Naive thymus-derived CD8-positive, alpha-beta T cell (primary cell): ENCODE results near the gene MLYCD. TPM values are rescaled to one million over a fixed set of nuclear protein-coding genes. Genes with fewer than 3 reads are reported as not detected.

Experiments
- ATAC-seq, 2 donors: fragments of 150-1000 bp; cut with Tn5 transposase in 1 of 2; sonication (Bioruptor Pico), chemical (Tn5 transposase) in 1 of 2; 1 replicate in 1 of 2; 2 replicates in 1 of 2; pipeline ENCODE4 v1.10.0; 2021; ENCODE audit warnings: mild to moderate bottlenecking in 2 of 2, moderate library complexity in 2 of 2
- POLR2A ChIA-PET: fragments of 350-600 bp; sonication (Branson Sonifier 250); formaldehyde crosslinking; loops from one replicate; lab custom pipeline; 2021; ENCODE audit warnings: antibody characterized with exemption; lab: Charles Lee
- DNase-seq, 10 donors: peaks; one replicate each; pipeline versions ENCODE4 v3.0.0 to v3.0.0-alpha.2; 2020 to 2022
- H3K27ac Mint-ChIP-seq, 10 donors: one replicate each; pipeline ENCODE4 v1.8.0; 2020 to 2022; ENCODE audit warnings: mild to moderate bottlenecking in 10 of 10, mixed read lengths in 10 of 10, moderate library complexity in 4 of 10, inconsistent platforms in 1 of 10
- H3K27me3 Mint-ChIP-seq, 5 donors: one replicate each; pipeline ENCODE4 v1.8.0; 2021 to 2022; ENCODE audit warnings: mixed read lengths in 5 of 5
- H3K36me3 Mint-ChIP-seq, 3 donors: one replicate each; pipeline ENCODE4 v1.8.0; 2020 to 2022; ENCODE audit warnings: mixed read lengths in 3 of 3, mild to moderate bottlenecking in 2 of 3, inconsistent platforms in 1 of 3
- H3K4me1 Mint-ChIP-seq, 4 donors: one replicate each; pipeline ENCODE4 v1.8.0; 2021 to 2022; ENCODE audit warnings: mixed read lengths in 4 of 4
- H3K4me3 Mint-ChIP-seq, 10 donors: one replicate each; pipeline ENCODE4 v1.8.0; 2020 to 2022; ENCODE audit warnings: mild to moderate bottlenecking in 10 of 10, mixed read lengths in 10 of 10, moderate library complexity in 6 of 10, inconsistent platforms in 1 of 10
- H3K9me3 Mint-ChIP-seq, 9 donors: one replicate each; pipeline ENCODE4 v1.8.0; 2020 to 2022; ENCODE audit warnings: mixed read lengths in 9 of 9, mild to moderate bottlenecking in 3 of 9, inconsistent platforms in 1 of 9, moderate library complexity in 1 of 9
- polyA plus RNA-seq, 3 donors: library from polyadenylated mRNA; unstranded; fragments of 300-500 nt; fragmentation: Illumina TruSeq; gene quantifications; one replicate each; pipeline ENCODE4 v1.2.3, GENCODE V29; 2021
- total RNA-seq, 8 experiments: library from RNA in 2 of 8; stranded (reverse) in 2 of 8; gene quantifications; one replicate each; pipeline ENCODE4 v1.2.3 and lab custom pipeline; 2021 to 2026

MLYCD gene
- total and polyA plus RNA-seq, 5 experiments from 2014 or later: 0.69 to 10.1 (median 2.2) TPM

DNA sequence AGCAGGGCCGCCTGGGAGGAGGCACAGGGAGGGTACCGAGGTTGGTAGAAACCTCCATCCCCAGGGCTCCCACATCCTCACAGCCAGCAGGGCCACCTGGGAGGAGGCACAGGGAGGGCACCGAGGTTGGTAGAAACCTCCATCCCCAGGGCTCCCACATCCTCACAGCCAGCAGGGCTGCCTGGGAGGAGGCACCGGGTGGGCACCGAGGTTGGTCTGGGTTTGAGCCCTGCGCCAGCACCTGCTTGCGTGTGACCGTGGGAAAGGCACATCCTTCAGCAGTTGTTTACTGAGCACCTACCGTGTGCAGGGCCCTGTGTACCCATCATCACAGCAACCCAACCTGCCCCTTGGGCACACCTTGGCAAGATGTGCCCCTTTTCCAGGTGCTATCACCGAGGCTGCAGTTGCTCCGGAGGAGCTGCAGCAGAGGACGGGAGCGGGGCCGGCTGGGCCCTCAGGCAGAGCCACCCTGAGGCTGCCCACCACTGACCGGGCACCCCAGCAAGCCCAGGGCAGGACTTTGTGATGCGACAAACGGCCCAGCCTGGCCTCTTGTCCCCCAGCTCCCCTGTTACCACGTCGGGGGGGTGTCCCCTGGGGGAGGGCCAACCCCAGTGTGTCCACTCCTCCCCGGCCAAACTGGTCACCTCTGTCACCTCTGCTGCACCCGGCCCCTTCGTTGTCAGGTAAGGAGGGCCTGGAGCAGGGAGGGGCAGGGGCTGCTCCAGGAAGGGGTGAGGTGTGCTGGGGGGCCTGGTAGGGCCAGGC is 32.0 kb downstream of the MLYCD start:
- H3K27me3 Mint-ChIP-seq: no peaks in the 10 kb centered on the region
- no peak overlapping the region for H3K27ac Mint-ChIP-seq
- peaks cover 0 to 2% (median 0%) of the 10 kb centered on the region in 3 donors for H3K36me3 Mint-ChIP-seq
- ATAC-seq (no peak), DNase-seq (no peak)
- H3K4me1 Mint-ChIP-seq: peaks cover 0 to 4% (median 1%) of the 10 kb centered on the region in 4 donors
- POLR2A ChIA-PET: no interaction called here
- no peak overlapping the region for H3K4me3 Mint-ChIP-seq
- no peaks in the 10 kb centered on the region for H3K9me3 Mint-ChIP-seq

DNA sequence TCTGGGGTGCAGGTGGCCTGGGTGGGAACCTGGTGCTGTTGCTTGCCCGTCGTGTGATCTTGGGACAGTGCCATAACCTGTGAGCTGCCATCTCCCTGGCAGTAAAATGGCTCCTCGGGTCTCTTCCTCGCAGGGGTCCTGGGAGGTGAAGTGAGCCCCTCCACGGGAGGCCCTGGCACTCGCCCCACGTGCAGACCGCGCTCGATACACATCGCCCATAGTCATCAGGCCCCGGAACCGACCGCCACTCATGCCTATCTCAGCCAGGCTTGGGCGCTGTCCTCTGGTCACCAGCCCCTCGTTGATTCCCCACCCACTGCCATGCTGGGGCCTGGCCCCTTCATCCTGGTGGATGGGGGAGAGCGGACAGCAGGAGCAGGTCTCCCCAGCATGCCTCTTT is 32.6 kb downstream of the MLYCD start:
- Mint-ChIP-seq H3K27ac (no peak overlapping the region), H3K36me3 (peaks cover 0 to 2% (median 0%) of the 10 kb centered on the region in 3 donors), H3K27me3 (no peaks in the 10 kb centered on the region), H3K4me1 (peaks cover 0 to 2% (median under 1%) of the 10 kb centered on the region in 4 donors), H3K4me3 (no peak overlapping the region), H3K9me3 (no peaks in the 10 kb centered on the region)
- POLR2A ChIA-PET: no interaction called here
- ATAC-seq: no peak
- DNase-seq: no peak

DNA sequence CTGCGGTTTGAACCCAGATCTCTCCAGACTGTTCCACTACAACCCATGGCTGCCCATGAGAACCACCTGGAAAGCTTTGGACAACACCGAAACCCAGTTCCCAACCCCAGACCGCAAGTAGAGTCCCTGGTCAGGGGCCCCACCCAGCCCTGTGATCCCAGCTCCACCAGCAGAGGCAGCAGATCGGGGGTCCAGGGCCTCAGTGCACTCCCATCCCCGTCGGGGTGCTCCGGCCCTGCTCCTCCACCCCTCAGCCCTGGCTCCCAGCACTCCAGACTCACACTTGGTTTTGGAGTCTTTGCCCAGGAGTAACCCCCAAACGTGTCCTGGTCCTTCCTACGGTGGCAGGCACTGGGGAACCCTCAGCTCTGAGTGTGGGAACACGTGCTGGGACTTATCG is 33.4 kb downstream of the MLYCD start:
- no peak for ATAC-seq
- Mint-ChIP-seq H3K36me3 (peaks cover 0 to 2% (median 0%) of the 10 kb centered on the region in 3 donors), H3K4me3 (no peak overlapping the region)

DNA sequence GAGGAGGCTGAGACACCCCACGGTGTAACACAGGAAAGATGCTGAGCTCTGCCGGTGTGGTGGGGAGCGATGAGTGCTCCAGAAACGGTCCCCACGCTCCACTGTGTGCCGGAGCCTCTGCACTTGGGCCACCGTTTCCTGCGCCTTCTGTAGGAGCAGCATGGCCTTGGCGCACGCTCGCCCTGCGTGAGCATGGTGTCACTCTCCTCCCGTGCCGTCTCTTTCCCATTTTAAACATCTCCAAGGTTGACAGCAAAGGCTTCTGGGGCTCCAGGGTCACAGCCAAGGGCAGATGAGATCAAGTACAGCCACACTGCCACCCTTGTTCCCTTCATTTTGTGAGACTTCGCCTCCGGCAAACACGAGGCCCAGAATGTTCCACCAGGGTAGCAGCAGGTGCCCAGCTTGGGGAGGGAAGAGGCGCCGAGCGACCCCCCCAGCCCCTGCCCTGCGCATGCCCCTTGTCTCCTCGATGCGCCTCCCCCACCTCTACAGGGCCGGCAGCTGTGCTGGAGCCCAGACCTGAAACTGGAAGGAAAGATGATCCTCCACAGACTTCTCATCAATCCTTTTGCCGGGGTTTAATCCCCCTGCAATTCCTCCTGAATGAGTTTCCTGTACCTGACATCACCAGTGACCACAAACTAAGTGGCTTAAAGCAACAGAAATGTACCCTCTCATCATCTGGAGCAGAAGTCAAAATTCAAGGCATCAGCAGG is 34.2 kb downstream of the MLYCD start:
- H3K27ac Mint-ChIP-seq: no peak overlapping the region
- POLR2A ChIA-PET: no interaction called here
- ATAC-seq: no peak
- no peaks in the 10 kb centered on the region for H3K27me3 Mint-ChIP-seq
- peaks cover 0 to 2% (median 0%) of the 10 kb centered on the region in 3 donors for H3K36me3 Mint-ChIP-seq
- no peaks in the 10 kb centered on the region for H3K9me3 Mint-ChIP-seq
- DNase-seq: no peak
- H3K4me3 Mint-ChIP-seq: no peak overlapping the region
- peaks cover 0 to 4% (median 0%) of the 10 kb centered on the region in 4 donors for H3K4me1 Mint-ChIP-seq

More for the DNA sequence above, 33.4 kb downstream of the MLYCD start:
- H3K4me1 Mint-ChIP-seq: peaks cover 0 to 4% (median 0%) of the 10 kb centered on the region in 4 donors
- POLR2A ChIA-PET: no interaction called here
- no peak for DNase-seq
- H3K27me3 Mint-ChIP-seq: no peaks in the 10 kb centered on the region
- no peak overlapping the region for H3K27ac Mint-ChIP-seq
- H3K9me3 Mint-ChIP-seq: no peaks in the 10 kb centered on the region

DNA sequence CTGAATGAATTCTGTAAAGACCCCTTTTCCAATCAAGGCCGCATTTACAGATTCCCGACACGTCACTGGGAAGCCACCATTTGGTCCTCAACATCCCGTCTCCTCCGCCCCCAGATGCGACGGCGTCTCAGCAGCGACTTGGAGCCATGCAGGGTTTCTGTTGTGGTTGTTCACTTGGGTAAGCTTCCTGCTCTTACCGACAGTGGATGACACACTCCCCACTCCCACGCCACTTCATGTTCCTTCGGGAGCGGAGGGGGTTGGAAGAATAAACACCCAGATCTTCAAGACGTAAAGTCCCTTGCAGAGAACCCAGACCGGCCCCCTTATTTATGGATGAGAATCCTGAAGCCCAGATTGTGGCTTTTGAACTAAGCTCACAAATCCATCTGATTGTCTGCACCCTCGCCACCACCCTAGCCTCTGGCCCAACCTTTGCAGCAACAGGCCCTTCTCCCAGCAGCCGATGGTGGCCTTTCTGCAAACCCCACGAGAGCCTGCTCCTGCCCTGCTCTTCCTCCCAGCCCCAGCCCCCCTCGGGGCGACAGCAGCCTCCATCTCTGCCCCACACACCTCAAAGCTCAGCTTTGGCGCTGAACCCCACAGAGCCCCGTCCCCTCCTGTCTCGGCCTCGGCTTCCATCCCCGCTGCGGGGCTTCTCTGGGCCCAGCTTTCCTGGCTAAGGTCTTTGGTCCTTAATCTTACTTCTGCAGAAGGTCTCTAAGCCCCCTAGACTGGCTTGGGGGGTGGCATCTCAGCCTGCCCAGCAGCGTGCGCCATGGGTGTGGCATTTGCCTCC is 35.2 kb downstream of the MLYCD start:
- DNase-seq (no peak), ATAC-seq (no peak)
- POLR2A ChIA-PET: no interaction called here
- H3K9me3 Mint-ChIP-seq: no peaks in the 10 kb centered on the region
- peaks cover 0 to 4% (median under 1%) of the 10 kb centered on the region in 4 donors for H3K4me1 Mint-ChIP-seq
- no peak overlapping the region for H3K4me3 Mint-ChIP-seq
- H3K36me3 Mint-ChIP-seq: peaks cover 0 to 2% (median 0%) of the 10 kb centered on the region in 3 donors
- peaks cover 0 to 2% (median 0%) of the 10 kb centered on the region in 5 donors for H3K27me3 Mint-ChIP-seq
- H3K27ac Mint-ChIP-seq: peak overlapping the region in 3 of 10 donors; percentile 34 to 68 (median 48)

DNA sequence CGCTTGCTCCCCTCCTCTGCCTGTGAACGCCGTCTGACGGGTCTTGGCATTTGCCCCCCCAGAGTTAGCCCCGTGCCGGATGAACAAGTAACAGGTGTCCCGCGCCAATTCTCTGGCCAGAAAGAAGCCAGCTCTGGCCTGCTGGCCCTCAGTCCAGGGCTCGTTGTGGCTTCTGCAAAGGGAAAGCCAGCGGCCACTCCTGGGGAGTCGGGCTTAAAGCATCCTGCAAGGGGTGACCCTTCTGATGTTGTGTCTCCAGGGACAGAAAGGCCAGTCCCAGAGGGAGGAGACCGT is 35.7 kb downstream of the MLYCD start:
- H3K9me3 Mint-ChIP-seq: no peaks in the 10 kb centered on the region
- peaks cover 0 to 2% (median 0%) of the 10 kb centered on the region in 3 donors for H3K36me3 Mint-ChIP-seq
- peaks cover 0 to 2% (median 0%) of the 10 kb centered on the region in 5 donors for H3K27me3 Mint-ChIP-seq
- H3K4me1 Mint-ChIP-seq: peaks cover 0 to 9% (median 5%) of the 10 kb centered on the region in 4 donors
- POLR2A ChIA-PET: no interaction called here
- ATAC-seq: no peak
- no peak overlapping the region for H3K4me3 Mint-ChIP-seq
- peak overlapping the region in 1 of 10 donors; percentile 68 for H3K27ac Mint-ChIP-seq
- no peak for DNase-seq

DNA sequence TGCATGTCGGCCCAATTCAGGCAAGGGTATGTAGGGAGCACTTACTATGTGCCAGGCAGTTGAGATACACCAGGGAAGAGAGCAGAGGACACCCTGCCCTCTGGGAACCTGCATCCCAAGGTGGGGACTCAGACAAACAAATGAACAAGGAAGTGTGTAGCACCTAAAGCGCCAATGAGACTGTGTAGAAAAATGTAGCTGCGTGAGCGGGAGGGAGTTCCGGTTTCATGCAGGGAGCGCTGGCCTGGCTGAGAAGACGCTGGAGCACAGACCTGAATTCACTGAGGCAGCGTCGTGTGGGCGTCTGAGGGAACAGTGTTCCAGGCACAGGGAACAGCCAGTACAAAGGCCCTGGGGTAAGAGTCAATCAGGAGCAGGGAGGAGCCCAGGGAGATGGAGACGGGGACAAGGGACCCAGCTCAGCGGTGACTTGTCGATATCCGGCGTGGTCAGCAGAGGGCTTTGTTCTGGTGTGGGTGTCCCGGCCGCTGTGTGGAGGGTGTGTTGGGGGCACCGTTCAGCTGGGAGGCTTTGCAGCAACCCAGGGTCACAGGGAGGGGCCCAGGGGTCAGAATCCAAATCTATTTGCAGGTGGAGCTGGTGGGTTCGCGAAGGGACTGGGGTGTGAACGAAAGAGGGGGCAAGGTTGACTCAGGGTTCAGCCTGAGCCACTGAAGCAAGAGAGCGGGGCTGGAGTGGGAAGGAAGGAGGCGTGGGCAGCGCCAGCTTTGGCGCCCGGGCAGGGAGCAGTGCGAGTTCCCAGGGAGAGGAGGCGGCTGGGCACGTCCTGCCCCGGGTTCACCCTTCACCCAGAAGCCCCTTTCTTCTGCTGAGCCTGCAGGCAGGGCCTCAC is 36.3 kb downstream of the MLYCD start:
- Mint-ChIP-seq H3K4me3 (no peak overlapping the region), H3K36me3 (peaks cover 0 to 2% (median 0%) of the 10 kb centered on the region in 3 donors), H3K27me3 (peaks cover 0 to 2% (median 0%) of the 10 kb centered on the region in 5 donors), H3K4me1 (peaks cover 0 to 9% (median 5%) of the 10 kb centered on the region in 4 donors), H3K9me3 (no peaks in the 10 kb centered on the region), H3K27ac (peak overlapping the region in 2 of 10 donors; percentile 29 to 68)
- ATAC-seq (no peak), DNase-seq (no peak)
- POLR2A ChIA-PET: no interaction called here

DNA sequence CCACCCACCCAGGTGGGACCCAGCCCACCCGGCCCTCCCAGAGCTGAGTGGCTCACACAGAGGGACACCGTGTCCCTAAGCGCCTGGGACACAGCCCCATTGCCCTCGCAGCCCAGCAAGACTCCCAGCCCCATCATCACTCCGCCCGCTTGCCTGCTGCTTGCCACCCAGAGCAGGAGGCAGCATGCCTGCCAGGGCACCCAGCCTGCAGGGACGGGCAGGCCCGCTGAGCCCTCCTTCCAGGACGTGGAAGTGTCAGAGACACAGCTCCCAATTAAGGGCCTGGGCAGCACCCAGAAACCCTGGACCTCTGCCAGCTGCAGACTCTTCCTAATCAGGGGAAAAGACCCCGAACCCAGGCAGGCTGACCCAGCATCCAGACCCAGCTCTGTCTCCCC is 36.9 kb downstream of the MLYCD start:
- peaks cover 0 to 2% (median 0%) of the 10 kb centered on the region in 5 donors for H3K27me3 Mint-ChIP-seq
- DNase-seq: no peak
- peaks cover 0 to 2% (median 0%) of the 10 kb centered on the region in 3 donors for H3K36me3 Mint-ChIP-seq
- no peak overlapping the region for H3K4me3 Mint-ChIP-seq
- H3K9me3 Mint-ChIP-seq: no peaks in the 10 kb centered on the region
- POLR2A ChIA-PET: no interaction called here
- no peak overlapping the region for H3K27ac Mint-ChIP-seq
- peaks cover 0 to 10% (median 5%) of the 10 kb centered on the region in 4 donors for H3K4me1 Mint-ChIP-seq
- ATAC-seq: no peak

DNA sequence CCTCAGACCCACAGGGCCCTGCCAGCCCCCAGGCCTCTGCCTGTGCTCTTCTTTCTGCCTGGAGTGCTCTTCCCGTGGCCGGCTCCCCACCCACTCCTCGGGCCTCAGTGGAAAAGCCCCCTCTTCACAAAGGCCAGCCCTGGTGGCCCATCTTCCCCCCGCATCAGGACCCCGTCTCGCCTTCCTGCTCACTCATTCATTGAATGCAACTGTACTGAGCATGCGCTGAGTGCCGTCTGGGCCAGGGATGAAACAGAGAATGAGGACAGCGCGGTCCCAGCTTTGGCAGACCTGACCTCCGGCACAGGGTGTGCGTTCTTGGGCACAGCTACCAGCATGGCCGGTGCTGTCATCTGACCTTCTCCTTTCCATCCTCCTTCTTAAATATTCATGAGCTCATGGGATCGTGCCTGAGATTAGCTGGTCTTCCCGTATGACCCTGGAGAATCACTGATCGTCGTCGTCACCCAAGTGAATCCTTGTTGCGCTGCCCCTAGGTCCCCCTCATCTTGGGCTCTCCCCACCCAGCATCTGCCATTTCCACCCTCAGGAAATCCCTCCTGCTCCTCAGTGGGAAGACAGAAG is 37.8 kb downstream of the MLYCD start:
- peaks cover 0 to 13% (median 5%) of the 10 kb centered on the region in 4 donors for H3K4me1 Mint-ChIP-seq
- H3K36me3 Mint-ChIP-seq: peaks cover 0 to 2% (median 0%) of the 10 kb centered on the region in 3 donors
- no peak overlapping the region for H3K4me3 Mint-ChIP-seq
- no peaks in the 10 kb centered on the region for H3K9me3 Mint-ChIP-seq
- peaks cover 0 to 2% (median 0%) of the 10 kb centered on the region in 5 donors for H3K27me3 Mint-ChIP-seq
- POLR2A ChIA-PET: no interaction called here
- no peak for DNase-seq
- no peak for ATAC-seq
- H3K27ac Mint-ChIP-seq: peak overlapping the region in 2 of 10 donors; percentile 73 to 85

DNA sequence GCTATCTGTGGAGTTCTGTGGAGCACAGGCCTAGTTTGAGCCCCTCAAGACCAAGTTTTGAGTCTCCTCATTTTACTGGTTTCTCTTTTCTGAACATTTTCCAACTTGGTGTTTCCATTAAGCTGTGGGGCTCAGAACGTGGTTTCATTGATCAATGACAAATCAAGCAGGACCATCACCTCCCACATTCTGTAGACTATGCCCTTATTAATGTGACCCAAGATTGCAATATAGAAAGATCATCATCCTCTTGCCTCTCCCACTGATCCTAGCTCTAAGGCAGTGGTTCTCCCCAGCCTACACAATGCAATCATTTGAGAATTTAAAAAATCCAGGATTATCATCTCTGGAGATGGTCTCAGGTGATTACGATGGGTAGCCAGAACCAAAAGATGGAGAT is 38.4 kb downstream of the MLYCD start:
- H3K36me3 Mint-ChIP-seq: peaks cover 0 to 2% (median 0%) of the 10 kb centered on the region in 3 donors
- DNase-seq (no peak), ATAC-seq (no peak)
- peaks cover 0 to 2% (median 0%) of the 10 kb centered on the region in 5 donors for H3K27me3 Mint-ChIP-seq
- H3K4me3 Mint-ChIP-seq: no peak overlapping the region
- H3K27ac Mint-ChIP-seq: peak overlapping the region in 1 of 10 donors; percentile 85
- no peaks in the 10 kb centered on the region for H3K9me3 Mint-ChIP-seq
- H3K4me1 Mint-ChIP-seq: peaks cover 0 to 13% (median 5%) of the 10 kb centered on the region in 4 donors
- POLR2A ChIA-PET: interaction anchor here (0.6 kb wide), 1 partner anchor 48 kb away, joined by 4 read pairs; no protein-coding TSS in a partner anchor
